Endothelial cell of umbilical vein (primary cell): ENCODE results near the gene RAB10. TPM values are rescaled to one million over a fixed set of nuclear protein-coding genes. Genes with fewer than 3 reads are reported as not detected.

Source experiments
- BruUV-seq: library from RNA; stranded (reverse); fragments of 400-500 nt; replicated peaks from 2 replicates; lab custom pipeline; 2021; lab: Mats Ljungman, UMichigan
- CTCF ChIA-PET: fragments of 300-600, 350-600 bp; sonication (Branson Sonifier 250); formaldehyde crosslinking; loops from one replicate; lab custom pipeline; 2021; ENCODE audit warnings: antibody characterized with exemption, inconsistent platforms; lab: Charles Lee
- POLR2A ChIA-PET: fragments of 300-600, 350-600 bp; sonication (Branson Sonifier 250); formaldehyde crosslinking; loops from one replicate; lab custom pipeline; 2021; ENCODE audit warnings: antibody characterized with exemption, inconsistent platforms; lab: Charles Lee
- DNase-seq: peaks from one replicate; pipeline ENCODE4 v3.0.0-alpha.2; 2011; ENCODE audit warnings: low read depth, low spot score
- FAIRE-seq: peaks from 2 replicates; lab custom pipeline; 2011; peaks lifted over from hg19 to GRCh38; lab: Jason Lieb, UNC
- H2AFZ ChIP-seq: 2 replicates; pipeline ENCODE4 v1.6.0; 2012; ENCODE audit warnings: low read depth, low read length, control low read depth, inconsistent platforms
- H3K27ac ChIP-seq: 2 replicates; pipeline ENCODE4 v1.5.1; 2011; ENCODE audit warnings: low read depth, mild to moderate bottlenecking, control low read depth, low read length, moderate library complexity; ENCODE audit not compliant: insufficient read depth
- H3K27me3 ChIP-seq, 2 experiments: 2 replicates each; pipeline versions ENCODE4 v1.6.0 to v1.6.1; 2011; ENCODE audit warnings: low read length in 2 of 2, mixed read lengths in 1 of 2; ENCODE audit not compliant: control insufficient read depth in 2 of 2, insufficient read depth in 2 of 2
- H3K36me3 ChIP-seq, 2 experiments: 2 replicates in 1 of 2; 3 replicates in 1 of 2; pipeline ENCODE4 v1.5.1; 2011; ENCODE audit warnings: low read length in 2 of 2, mild to moderate bottlenecking in 1 of 2, moderate library complexity in 1 of 2; ENCODE audit not compliant: control insufficient read depth in 2 of 2, insufficient read depth in 2 of 2; ENCODE audit errors: extremely low read depth in 1 of 2
- H3K4me1 ChIP-seq: 3 replicates; pipeline ENCODE4 v1.5.1; 2011; ENCODE audit warnings: mild to moderate bottlenecking, low read length; ENCODE audit not compliant: control insufficient read depth, insufficient read depth; ENCODE audit errors: extremely low read depth
- H3K4me2 ChIP-seq: 2 replicates; pipeline ENCODE4 v1.6.1; 2011; ENCODE audit warnings: low read length, control low read depth, mixed read lengths; ENCODE audit not compliant: insufficient read depth
- H3K4me3 ChIP-seq, 3 experiments: fragments of 200-600 bp in 1 of 3; sonication (generic), shearing (Covaris generic) in 1 of 3; replicated peaks in 1 of 3; 2 replicates each; pipeline ENCODE4 v1.5.1; 2011 to 2016; ENCODE audit warnings: control low read depth in 3 of 3, low read length in 3 of 3, mild to moderate bottlenecking in 2 of 3, inconsistent platforms in 1 of 3, low read depth in 1 of 3, moderate library complexity in 1 of 3; ENCODE audit not compliant: insufficient read depth in 1 of 3
- H3K79me2 ChIP-seq: 2 replicates; pipeline ENCODE4 v1.6.0; 2012; ENCODE audit warnings: low read length, inconsistent platforms; ENCODE audit not compliant: control insufficient read depth, insufficient read depth
- H3K9ac ChIP-seq: replicated peaks from 2 replicates; pipeline ENCODE3; 2011; ENCODE audit warnings: low read length, control low read depth; ENCODE audit not compliant: insufficient read depth; ENCODE audit errors: extremely low read depth
- H3K9me1 ChIP-seq: replicated peaks from 3 replicates; pipeline ENCODE4 v1.6.0; 2011; ENCODE audit warnings: mild to moderate bottlenecking, low read length; ENCODE audit not compliant: control insufficient read depth, insufficient read depth; ENCODE audit errors: extremely low read depth
- H3K9me3 ChIP-seq: replicated peaks from 2 replicates; pipeline ENCODE4 v1.5.1; 2012; ENCODE audit warnings: low read length, inconsistent platforms; ENCODE audit not compliant: control insufficient read depth, insufficient read depth
- H4K20me1 ChIP-seq: replicated peaks from 2 replicates; pipeline ENCODE3; 2011; ENCODE audit warnings: mild to moderate bottlenecking, low read length; ENCODE audit not compliant: control insufficient read depth, insufficient read depth; ENCODE audit errors: extremely low read depth
- EZH2 ChIP-seq: IDR thresholded peaks from 2 replicates; pipeline ENCODE4 v1.6.1; 2012; ENCODE audit warnings: borderline replicate concordance, low read depth, mild to moderate bottlenecking, moderate library complexity, low read length, inconsistent platforms; ENCODE audit not compliant: severe bottlenecking
- FOS ChIP-seq: IDR thresholded peaks from 2 replicates; pipeline ENCODE4 v1.6.1; 2011; ENCODE audit warnings: mild to moderate bottlenecking, low read length, moderate library complexity, borderline replicate concordance; ENCODE audit not compliant: insufficient read depth
- GATA2 ChIP-seq: IDR thresholded peaks from 2 replicates; pipeline ENCODE4 v1.7.0; 2011; ENCODE audit warnings: low read depth, mild to moderate bottlenecking, moderate library complexity, mixed read lengths, low read length; ENCODE audit not compliant: insufficient read length, insufficient read depth
- JUN ChIP-seq: IDR thresholded peaks from 2 replicates; pipeline ENCODE4 v1.6.1; 2011; ENCODE audit warnings: borderline replicate concordance, low read depth; ENCODE audit not compliant: insufficient read length, insufficient read depth
- MYC ChIP-seq: IDR thresholded peaks from one replicate; pipeline ENCODE4 v1.6.1; 2011; ENCODE audit warnings: mild to moderate bottlenecking, low read depth, low read length
- POLR2A ChIP-seq: IDR thresholded peaks from 2 replicates; pipeline ENCODE4 v1.6.1; 2012; ENCODE audit warnings: low read depth, mild to moderate bottlenecking, control low read depth, low read length
- POLR2AphosphoS5 ChIP-seq: IDR thresholded peaks from 2 replicates; pipeline ENCODE4 v1.6.1; 2012; ENCODE audit warnings: low read depth, mild to moderate bottlenecking, control low read depth, low read length, moderate library complexity; ENCODE audit not compliant: insufficient read depth
- dilution Hi-C: fragments of 300-500 bp; cut with MboI; formaldehyde crosslinking; loops from one replicate; pipeline ENCODE4 v1.15.0; 2019; ENCODE audit warnings: low sequenced_read_pairs; ENCODE audit not compliant: extremely low pct_ligation_motif_present
- intact Hi-C: fragments of 100-400 bp; cut with micrococcal nuclease; formaldehyde crosslinking; loops from one replicate; pipeline ENCODE4 v1.10.0; 2022
- polyA plus RNA-seq, 4 experiments: library from polyadenylated mRNA; depleted of rRNA in 3 of 4; stranded (reverse) in 3 of 4; unstranded in 1 of 4; fragments of >200 nt; gene quantifications; 2 replicates each; pipeline versions ENCODE4 v1.2.1 to v1.2.3, GENCODE V29; 2011 to 2012; ENCODE audit warnings: missing spikeins in 1 of 4
- total RNA-seq: library from RNA; stranded (reverse); gene quantifications from 2 replicates; pipeline ENCODE4 v1.2.3, GENCODE V29; 2021
- TF ChIP-seq, protein P1 (sequence below): IDR thresholded peaks from 2 replicates; pipeline ENCODE4 v1.6.1; 2011; ENCODE audit not compliant: insufficient read depth, insufficient read length
- TF ChIP-seq, protein P2 (sequence below), 2 donors: IDR thresholded peaks; 1 replicate in 1 of 2; 2 replicates in 1 of 2; pipeline ENCODE4 v1.5.1; 2011; ENCODE audit warnings: low read length in 2 of 2, mild to moderate bottlenecking in 2 of 2, moderate library complexity in 2 of 2, control low read depth in 1 of 2, inconsistent platforms in 1 of 2, low read depth in 1 of 2; ENCODE audit not compliant: insufficient read depth in 1 of 2; ENCODE audit errors: extremely low read depth in 1 of 2

Gene RAB10
- total and polyA plus RNA-seq, 2 donors (not counting 3 experiments of a cell fraction or from before 2014, with no cell fraction given) = 45.1 to 104 TPM

DNA sequence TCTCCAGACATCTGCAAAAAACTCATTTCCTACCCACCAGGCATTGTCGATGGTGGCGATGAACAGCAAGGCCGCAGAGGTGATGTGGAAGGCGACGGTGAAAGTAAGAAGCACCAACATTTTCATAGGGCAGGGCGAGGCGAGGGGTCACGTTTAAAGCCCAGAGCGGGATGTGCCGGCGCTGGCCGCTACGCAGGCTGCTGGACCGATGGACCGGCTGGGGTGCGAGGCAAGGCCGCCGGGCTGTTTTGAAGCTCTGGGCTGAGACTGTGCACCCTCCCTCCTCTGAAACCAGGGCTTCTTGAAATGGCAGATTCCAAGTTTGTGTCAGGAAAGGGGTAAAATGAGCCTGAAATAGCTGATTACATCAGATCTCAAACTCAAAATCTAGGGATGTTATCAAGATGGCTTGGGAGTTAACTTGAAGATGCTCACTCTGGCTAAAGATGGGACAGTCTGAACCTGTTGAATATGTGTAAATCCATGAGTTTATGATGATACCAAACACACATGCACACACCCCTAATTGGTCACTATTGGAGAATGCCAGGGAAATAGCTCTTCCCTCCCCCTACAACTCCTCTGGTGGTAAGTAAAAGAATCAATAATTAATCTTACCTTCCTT lies 107.4 kb downstream of the RAB10 start:
- no peak for DNase-seq
- no peak for FAIRE-seq
- no peak overlapping the region for H3K4me3 ChIP-seq
- no peaks in the 10 kb centered on the region for H3K36me3 ChIP-seq
- no peaks in the 10 kb centered on the region for H4K20me1 ChIP-seq
- BruUV-seq = no TSS peak
- no peaks in the 10 kb centered on the region for H3K79me2 ChIP-seq
- dilution Hi-C loops (no loop called here), intact Hi-C loops (no loop called here)
- H2AFZ ChIP-seq = no peak overlapping the region
- ChIA-PET POLR2A (no interaction called here), CTCF (interaction anchor here (1.0 to 4.1 kb wide), 2 partner anchors 35 to 149 kb away, joined by 3 to 16 read pairs; no protein-coding TSS in a partner anchor)
- H3K27ac ChIP-seq = no peak overlapping the region
- no peaks in the 10 kb centered on the region for H3K9me1 ChIP-seq
- TF ChIP-seq, protein P1, sequence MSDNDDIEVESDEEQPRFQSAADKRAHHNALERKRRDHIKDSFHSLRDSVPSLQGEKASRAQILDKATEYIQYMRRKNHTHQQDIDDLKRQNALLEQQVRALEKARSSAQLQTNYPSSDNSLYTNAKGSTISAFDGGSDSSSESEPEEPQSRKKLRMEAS = no peak
- no peak for TF ChIP-seq MYC
- no peak for TF ChIP-seq JUN
- TF ChIP-seq POLR2A = no peak
- H3K4me1 ChIP-seq = peaks cover 11% of the 10 kb centered on the region
- H3K9ac ChIP-seq = no peak overlapping the region
- H3K4me2 ChIP-seq = no peak overlapping the region
- H3K9me3 ChIP-seq = no peaks in the 10 kb centered on the region
- H3K27me3 ChIP-seq = no peaks in the 10 kb centered on the region

DNA sequence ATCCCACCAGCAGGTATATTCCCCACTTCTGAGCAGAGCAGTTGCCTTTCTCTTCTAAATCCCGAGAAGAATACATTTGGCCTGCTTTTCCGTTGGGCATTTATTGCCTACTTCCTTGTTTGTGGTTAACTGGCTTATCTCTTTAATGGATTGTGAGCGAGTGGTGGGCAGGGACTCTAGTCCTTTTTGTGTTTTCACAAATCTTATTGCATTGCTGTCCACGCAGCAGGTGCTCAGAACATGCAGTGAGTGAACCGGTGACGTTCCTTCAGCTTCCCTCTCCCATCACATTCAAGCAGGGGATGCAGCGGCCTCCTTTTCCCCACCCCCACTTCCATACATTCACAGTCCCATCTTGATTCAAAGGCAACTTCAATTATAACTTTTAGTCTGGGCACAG lies 110.1 kb downstream of the RAB10 start:
- no TSS peak for BruUV-seq
- TF ChIP-seq POLR2AphosphoS5 (no peak), GATA2 (no peak), EZH2 (no peak), FOS (no peak), POLR2A (no peak), JUN (no peak), MYC (no peak)
- TF ChIP-seq, protein P1 = no peak
- TF ChIP-seq, protein P2, sequence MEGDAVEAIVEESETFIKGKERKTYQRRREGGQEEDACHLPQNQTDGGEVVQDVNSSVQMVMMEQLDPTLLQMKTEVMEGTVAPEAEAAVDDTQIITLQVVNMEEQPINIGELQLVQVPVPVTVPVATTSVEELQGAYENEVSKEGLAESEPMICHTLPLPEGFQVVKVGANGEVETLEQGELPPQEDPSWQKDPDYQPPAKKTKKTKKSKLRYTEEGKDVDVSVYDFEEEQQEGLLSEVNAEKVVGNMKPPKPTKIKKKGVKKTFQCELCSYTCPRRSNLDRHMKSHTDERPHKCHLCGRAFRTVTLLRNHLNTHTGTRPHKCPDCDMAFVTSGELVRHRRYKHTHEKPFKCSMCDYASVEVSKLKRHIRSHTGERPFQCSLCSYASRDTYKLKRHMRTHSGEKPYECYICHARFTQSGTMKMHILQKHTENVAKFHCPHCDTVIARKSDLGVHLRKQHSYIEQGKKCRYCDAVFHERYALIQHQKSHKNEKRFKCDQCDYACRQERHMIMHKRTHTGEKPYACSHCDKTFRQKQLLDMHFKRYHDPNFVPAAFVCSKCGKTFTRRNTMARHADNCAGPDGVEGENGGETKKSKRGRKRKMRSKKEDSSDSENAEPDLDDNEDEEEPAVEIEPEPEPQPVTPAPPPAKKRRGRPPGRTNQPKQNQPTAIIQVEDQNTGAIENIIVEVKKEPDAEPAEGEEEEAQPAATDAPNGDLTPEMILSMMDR (IDR thresholded peaks at IDR 0.05; ENCODE audit: extremely low read depth in 1 of 2, insufficient read depth in 1 of 2, low read depth in 1 of 2, low read length in 2 of 2) = no peak
- Histone ChIP-seq H3K27me3 (no peaks in the 10 kb centered on the region), H3K27ac (no peak overlapping the region), H3K9ac (no peak overlapping the region), H4K20me1 (no peaks in the 10 kb centered on the region), H3K4me1 (peaks cover 11% of the 10 kb centered on the region), H2AFZ (no peak overlapping the region), H3K79me2 (no peaks in the 10 kb centered on the region), H3K9me3 (no peaks in the 10 kb centered on the region), H3K4me2 (no peak overlapping the region), H3K9me1 (no peaks in the 10 kb centered on the region), H3K4me3 (no peak overlapping the region), H3K36me3 (no peaks in the 10 kb centered on the region)
- DNase-seq (no peak), FAIRE-seq (peak; percentile 49)
- ChIA-PET POLR2A (no interaction called here), CTCF (interaction anchor here (1.6 to 2.9 kb wide), 7 partner anchors 10 to 193 kb away, joined by 4 to 35 read pairs (median 10); no protein-coding TSS in a partner anchor)
- intact Hi-C loops = no loop called here
- dilution Hi-C loops = no loop called here
